ENCODE measurements around the gene VSIR.

DNA sequence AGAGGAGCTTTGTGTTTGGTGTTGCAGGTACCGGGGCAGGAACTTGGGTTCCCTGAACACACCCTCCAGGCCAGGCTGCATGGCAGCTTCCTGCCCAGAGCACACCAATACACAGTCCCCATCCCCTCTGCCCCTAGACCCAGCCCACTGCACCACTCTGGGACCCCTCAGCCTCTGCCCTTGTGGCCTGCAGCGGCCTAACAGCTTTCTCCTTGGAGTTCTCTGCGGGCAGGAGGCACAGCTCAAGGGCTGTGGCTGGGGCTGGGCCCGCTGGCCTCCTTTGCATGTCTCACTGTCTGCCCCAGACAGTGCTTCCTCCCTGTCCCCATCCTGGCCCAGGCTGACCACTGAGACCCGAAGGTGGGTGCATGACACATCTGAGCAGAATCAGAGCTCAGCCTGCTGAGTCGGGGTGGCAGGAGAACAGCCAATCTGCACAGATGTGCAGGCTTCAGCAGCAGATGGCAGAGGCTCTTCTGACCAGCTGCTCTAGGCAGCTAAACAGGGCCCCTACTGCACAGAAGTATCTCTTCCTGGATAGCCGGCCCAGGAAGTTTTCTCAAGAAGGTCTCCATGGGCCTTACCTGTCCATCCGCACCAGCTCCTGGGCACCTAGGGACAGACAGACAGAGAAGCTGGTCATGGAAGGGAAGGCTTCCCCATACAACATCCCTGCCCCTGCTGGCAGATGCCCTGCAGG is 20.8 kb downstream of the VSIR start:
- TF ChIP-seq CTCF (IDR thresholded peaks at IDR 0.05; ENCODE audit: borderline replicate concordance, extremely low read depth, low read length, poor library complexity, severe bottlenecking): no peak
- TF ChIP-seq EZH2 (IDR thresholded peaks at IDR 0.05; ENCODE audit: borderline replicate concordance, low read depth, low read length, severe bottlenecking): no peak

Measured in DND-41 (cell line).